Fibroblast of peridontal ligament (primary cell): Measurements from ENCODE around the gene SPEG.

ENCODE experiments used
- DNase-seq: peaks from one replicate; pipeline ENCODE4 v3.0.0-alpha.2; 2010; ENCODE audit errors: extremely low read depth

The SPEG gene

GRCh38 chr2:219478916-219479315 is 44.3 kb downstream of the SPEG start:
- DNase-seq, result no peak

GRCh38 chr2:219480004-219480403 is 45.4 kb downstream of the SPEG start:
- DNase-seq, result no peak

GRCh38 chr2:219482674-219483405 is 48.2 kb downstream of the SPEG start:
- DNase-seq, result no peak

GRCh38 chr2:219483451-219484342 is 49.1 kb downstream of the SPEG start:
- no peak for DNase-seq

- no peak for DNase-seq
These were observed 49.9 kb downstream of the SPEG start for GRCh38 chr2:219484343-219485200.

- DNase-seq, result no peak
These were observed 50.5 kb downstream of the SPEG start for GRCh38 chr2:219485201-219485580.

GRCh38 chr2:219486380-219486959 is 51.8 kb downstream of the SPEG start:
- DNase-seq, result no peak

GRCh38 chr2:219488149-219488843 is 53.7 kb downstream of the SPEG start:
- DNase-seq, result no peak

- no peak for DNase-seq
These were observed 54.2 kb downstream of the SPEG start for GRCh38 chr2:219488844-219489194.

- DNase-seq, result no peak
These were observed 54.7 kb downstream of the SPEG start for GRCh38 chr2:219489315-219489714.

GRCh38 chr2:219490186-219490585 is 55.5 kb downstream of the SPEG start:
- no peak for DNase-seq

- no peak for DNase-seq
These were observed 56.0 kb downstream of the SPEG start for GRCh38 chr2:219490600-219491130.

GRCh38 chr2:219491278-219491963 is 56.8 kb downstream of the SPEG start:
- DNase-seq, result no peak

- no peak for DNase-seq
These were observed 57.9 kb downstream of the SPEG start for GRCh38 chr2:219492575-219492974.

GRCh38 chr2:219493086-219493485 is 58.4 kb downstream of the SPEG start:
- DNase-seq, result no peak

GRCh38 chr2:219494952-219495530 is 60.4 kb downstream of the SPEG start:
- no peak for DNase-seq

- peak; percentile 70 for DNase-seq
These were observed 61.0 kb downstream of the SPEG start for GRCh38 chr2:219495531-219496122.

GRCh38 chr2:219496247-219496824 is 61.7 kb downstream of the SPEG start:
- DNase-seq, result no peak

- DNase-seq, result no peak
These were observed 62.3 kb downstream of the SPEG start for GRCh38 chr2:219496825-219497494.
